NCI-H748 treated with DMSO at 0.1 percent for 48 hours (cell line): Measurements from ENCODE around the gene CASTOR2.
"Not testable (repeated sequence)": the region's sequence is repeated elsewhere in the genome, so short reads cannot be mapped to it uniquely, and the experiment has no call there.

Experiments used
- DNase-seq: peaks from one replicate; lab custom pipeline; 2025; lab: John Stamatoyannopoulos, UW

CASTOR2 gene

DNA sequence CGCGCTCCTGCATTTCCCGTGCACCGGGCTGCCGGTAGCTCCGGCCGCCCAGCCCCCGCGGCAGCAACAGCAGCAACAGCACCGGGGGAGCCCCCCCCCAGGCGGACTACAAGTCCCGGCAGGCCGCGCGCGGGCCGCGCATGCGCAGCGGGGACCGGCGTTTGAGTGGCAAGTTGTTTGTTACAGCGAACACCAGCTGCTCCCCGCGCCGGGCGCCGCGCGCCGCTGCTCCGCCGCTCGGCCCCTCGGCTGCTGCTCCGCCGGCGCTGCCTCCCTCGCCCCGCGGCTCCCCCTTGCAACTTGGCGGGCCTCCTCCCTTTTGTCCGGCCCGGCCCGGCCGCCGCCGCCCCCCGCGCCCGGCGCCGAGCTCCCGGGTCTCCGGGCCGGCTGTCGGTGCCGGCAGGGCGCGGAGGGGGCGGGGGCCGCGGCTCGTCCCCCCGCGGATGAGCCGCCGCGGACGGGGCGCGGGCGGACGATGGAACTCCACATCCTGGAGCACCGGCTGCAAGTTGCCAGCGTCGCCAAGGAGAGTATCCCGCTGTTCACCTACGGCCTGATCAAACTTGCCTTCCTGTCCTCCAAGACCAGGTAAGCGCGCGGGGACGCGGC lies at the start of gene CASTOR2:
CASTOR2 (plus strand) TSS at position 195 of the 609 bp plus-strand sequence; CDS start at position 476, 281 bp downstream.
- peak; percentile 18 for DNase-seq

DNA sequence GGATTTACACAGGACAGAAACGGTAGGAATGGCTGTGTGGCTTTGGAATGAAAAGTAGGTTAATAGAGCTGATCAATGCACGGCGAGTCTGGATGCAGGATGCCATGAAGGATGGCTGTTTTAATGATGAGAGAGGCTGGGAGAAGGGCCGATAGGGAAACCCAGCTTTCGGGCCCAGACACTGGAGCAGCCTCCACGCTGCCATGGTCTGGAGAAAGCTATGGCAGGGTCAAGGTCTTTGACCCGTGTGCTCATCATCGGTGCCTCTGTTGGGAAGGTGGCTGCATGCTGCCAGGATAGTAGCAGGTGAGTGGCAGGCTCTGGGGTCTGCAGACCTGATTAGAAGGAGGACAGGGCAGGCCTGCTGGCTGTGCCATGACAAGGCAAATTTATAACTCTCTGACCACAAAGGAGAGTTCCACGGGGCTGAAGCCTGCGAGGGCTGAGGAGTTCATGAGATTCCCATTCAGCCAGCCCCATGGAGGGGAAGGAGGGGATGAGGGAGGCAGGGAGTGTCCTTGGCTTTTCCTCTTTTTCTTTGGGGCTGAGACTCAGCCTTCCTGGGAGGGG lies 42.1 kb upstream of the CASTOR2 start:
- not testable (repeated sequence) for DNase-seq

- DNase-seq: not testable (repeated sequence)
These were observed 40.9 kb upstream of the CASTOR2 start for GRCh38 chr7:74923644-74924043.

GRCh38 chr7:74926968-74927367 lies 37.5 kb upstream of the CASTOR2 start:
- not testable (repeated sequence) for DNase-seq

DNA sequence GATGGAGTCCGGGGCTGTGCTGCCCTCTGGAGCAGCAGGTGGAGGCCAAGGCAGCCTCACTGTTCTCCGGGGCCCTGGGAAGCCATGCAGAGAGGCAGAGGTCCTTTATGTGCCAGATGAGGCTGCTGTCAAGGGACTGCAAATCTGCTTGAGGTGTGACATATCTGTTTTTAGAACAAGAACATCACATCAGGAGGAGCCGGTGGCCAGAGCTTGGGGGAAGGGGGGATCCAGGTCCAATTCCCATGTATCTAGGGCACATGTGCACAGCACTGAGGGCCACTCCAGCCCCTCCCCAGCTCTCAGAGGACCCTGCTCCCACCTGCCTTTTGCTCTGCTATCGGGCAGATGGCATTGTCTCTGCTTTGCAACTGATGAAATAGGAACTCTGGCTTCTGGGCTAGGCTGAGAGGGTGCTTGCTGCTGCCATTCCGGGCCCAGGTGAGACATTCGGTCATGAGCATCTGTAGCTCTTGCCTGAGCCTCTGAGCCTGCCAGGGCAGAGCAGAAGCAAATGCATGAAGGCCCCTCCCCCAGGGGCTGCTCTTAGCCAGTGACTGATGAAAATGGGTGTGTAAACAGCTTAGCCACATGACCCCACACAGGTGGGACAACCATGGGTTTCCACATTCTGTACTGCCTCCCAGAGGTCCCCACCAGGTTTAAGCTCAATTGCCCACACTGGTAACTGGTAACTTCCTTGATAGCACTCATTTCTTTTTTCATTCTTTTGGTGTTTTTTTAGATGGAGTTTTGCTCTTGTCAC lies 32.8 kb upstream of the CASTOR2 start:
- not testable (repeated sequence) for DNase-seq

DNA sequence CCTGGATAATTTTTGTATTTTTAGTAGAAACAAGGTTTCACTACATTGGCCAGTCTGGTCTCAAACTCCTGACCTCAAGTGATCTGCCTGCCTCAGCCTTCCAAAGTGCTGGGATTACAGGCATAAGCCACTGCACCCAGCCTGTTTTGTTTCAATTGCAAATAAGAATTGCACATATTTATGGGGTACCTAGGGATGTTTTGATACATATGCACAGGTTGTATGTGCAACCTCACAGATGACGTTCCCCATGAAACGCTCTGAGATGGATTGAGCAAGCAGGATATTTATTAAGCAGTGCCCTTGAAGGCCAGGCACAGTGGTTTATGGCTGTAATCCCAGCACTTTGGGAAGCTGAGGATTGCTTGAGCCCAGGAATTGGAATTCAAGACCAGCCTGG lies 25.1 kb upstream of the CASTOR2 start:
- not testable (repeated sequence) for DNase-seq

DNA sequence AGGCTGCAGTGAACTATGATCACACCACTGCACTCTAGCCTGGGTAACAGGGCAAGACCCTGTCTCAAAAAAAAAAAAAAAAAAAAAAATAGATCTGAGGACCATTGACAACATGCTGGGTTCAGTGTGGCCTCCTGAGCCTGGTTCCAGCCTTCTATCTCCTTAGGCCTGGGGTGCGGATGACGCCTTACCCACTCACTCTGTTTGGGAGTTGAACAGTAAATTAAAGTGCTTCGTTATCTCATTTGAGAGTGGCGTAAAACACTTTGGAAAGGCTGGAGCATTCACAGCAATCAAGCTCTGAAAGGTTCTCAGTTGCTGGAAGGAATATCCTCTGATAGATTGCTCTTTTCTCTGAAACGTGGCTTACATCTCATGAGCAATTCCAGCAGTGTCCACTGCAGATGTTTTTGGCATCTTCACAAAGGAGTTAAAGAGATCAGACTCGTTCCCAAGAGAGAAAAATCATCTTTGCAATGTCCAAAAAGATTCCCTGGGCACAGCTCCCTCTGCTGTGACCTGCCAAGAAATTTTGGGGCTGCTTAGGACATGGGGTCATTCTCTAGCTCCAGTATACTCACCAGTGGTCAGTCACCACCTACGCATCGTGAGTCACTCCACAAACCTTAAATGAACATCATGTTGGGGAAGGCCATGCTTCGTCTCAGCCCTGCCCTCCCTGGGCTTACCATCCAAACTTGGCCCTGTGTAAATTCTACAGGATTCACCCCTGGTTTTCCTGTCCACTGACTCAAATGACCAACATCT lies 23.0 kb upstream of the CASTOR2 start:
- not testable (repeated sequence) for DNase-seq

DNA sequence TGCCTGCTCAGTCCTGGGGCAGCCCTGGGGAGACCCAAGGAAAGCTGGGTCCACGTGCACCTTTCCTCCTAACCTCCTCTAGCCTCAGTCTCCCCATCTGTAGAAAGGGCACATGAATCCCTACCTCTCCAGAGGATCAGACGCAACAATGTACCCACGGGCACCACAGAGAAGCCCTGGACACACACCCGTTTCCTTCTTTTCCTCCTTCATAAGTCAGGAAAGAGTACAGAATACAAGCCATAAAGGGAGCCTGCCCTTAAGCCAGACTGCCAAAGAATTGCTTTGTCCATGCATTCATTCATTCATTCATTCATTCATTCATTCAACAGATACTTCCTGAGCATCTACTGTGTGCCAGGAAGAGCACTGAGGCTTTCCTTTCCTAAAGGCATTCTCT lies 20.6 kb upstream of the CASTOR2 start:
- DNase-seq: not testable (repeated sequence)

GRCh38 chr7:74947741-74948140 lies 16.8 kb upstream of the CASTOR2 start:
- not testable (repeated sequence) for DNase-seq

DNA sequence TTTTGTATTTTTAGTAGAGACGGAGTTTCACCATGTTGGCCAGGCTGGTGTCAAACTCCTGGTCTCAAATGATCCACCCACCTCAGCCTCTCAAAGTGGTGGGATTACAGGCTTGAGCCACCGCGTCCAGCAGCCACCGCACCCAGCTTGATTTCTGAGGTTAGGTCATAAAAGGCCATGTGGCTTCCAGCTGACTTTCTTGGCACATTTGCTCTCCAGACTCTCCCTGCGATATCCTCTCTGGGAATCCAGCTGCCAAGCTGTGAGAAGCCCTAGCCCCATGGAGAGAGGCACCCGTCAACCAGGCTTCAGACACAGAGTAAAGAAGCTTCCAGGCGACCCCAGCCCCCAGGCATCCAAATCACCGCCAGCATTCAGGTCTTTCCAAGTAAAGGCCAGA lies 10.7 kb upstream of the CASTOR2 start:
- DNase-seq: not testable (repeated sequence)

DNA sequence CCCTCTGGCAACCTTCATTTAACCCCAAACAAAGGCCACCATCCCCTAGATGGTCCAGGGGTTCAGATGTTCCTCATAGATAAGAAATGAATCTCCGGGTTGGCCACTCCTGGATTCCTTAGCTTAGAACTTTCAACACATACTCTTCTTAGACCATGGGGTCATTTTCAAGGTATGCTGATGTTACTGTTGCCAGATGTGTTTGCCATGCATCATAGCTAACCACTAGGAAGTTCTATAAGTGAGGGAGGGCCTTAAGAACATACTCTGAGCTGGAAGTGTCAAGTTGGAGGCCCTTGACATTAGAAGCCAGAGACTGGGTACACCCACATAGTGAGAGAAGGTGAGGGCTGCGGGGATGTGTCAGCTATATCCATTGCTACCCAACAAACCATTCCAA lies 6.2 kb upstream of the CASTOR2 start:
- not testable (repeated sequence) for DNase-seq

DNA sequence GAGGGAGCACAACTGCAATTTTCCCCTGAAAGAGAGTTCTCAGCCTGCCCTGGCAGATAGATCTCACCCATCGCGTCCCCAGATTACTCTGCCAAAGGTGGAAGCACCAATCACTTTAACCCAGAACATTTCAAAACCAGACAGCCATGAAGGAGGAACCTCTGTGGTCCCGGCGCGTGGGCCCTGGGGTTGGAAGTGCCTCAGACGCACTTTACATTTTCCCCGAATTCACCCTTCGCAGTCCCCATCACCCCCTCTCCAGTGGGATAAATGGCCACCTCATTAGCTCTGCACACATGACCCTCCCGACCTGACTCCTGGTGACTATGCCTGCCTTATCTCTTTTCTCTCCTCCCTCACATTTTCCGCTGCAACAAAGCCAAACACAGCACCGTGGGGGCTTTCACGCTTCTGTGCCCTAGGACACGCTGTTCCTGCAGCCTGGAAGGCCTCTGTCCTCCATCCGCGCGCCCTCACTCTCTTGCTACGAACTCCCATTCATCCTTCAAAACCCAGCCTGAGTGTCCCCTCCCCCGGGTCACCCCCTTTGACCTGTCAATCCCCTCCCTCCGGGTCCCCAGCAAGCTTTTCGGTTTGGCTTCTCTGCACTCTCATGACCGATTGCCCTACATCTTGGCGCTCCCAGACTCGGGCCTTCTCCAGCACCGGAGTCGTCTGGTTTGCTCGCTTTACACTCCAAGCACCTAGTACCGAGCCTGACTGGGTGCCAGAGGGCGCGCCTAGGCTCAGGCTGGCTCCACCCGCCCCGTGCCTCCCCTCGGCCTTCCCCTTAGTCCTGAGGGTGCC lies 598 bp upstream of the CASTOR2 start:
- not testable (repeated sequence) for DNase-seq

DNA sequence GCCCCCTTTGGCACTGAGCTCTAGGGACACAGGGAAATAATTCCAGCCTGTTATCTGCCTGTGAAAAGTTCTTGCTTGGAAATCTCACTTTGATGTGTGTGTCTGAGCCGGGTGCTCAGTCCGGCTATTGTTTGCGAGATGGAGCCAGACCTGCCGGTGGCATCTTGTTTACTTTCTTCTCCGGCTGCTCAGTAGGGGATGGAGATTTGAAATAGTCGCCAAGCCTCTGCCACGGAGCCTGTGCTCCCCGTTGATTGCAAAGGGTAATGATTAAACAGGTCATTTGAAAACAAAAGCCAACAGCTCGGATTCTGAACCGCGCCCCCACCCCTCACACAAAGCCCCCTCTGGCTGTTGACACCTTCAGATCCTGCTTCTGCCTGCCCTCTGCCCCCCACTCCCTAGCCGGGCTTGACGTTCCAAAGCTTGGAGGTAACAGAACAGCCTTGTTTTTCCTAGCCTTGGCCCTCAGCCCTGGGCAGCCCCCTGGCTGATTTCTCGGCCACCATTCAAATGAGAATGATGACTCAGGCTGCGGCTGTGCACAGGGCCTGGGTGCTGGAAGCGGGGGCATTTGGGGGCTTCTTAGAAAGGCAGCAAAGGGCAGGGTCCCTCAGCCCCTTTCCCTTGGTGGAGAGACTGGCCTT lies 1.8 kb downstream of the CASTOR2 start:
- DNase-seq: not testable (repeated sequence)

DNA sequence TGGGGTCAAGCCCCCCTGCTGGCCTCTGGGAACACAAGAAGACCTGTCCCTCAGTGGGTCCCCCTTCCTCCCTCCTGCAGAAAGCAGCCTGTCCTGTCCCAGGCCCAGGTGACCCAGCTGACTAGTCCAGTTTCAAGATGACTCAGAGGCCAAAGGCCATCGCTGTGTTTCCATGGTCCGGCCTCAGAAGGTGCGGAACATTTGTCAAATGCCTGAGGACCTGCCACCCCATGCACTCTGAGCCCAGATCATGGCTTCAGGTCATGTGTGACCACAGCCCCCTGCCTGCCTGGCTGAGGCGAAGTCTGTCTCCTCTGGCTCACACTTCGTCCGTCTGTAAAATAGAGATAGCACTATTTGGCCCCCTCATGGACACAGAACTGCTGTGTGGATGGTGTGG lies 2.4 kb downstream of the CASTOR2 start:
- DNase-seq: not testable (repeated sequence)

- DNase-seq: not testable (repeated sequence)
These were observed 6.9 kb downstream of the CASTOR2 start for GRCh38 chr7:74971431-74971830.

DNA sequence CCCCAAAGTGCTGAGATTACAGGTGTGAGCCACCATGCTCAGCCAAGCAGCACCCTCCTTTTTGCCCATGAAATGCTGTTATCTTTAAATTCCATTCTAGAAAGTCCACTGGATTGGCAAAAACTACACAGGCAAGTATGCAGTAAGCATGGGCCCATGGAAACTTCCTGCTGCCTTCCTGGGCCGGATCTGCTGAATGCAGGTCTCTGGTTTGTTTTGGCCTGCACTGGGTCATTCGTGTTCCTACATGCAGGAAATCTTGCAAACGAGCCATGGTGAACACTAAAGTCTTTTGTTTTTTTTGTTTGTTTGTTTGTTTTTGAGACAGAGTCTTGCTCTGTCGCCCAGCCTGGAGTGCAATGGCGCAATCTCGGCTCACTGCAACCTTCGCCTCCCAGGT lies 7.9 kb downstream of the CASTOR2 start:
- DNase-seq: not testable (repeated sequence)

DNA sequence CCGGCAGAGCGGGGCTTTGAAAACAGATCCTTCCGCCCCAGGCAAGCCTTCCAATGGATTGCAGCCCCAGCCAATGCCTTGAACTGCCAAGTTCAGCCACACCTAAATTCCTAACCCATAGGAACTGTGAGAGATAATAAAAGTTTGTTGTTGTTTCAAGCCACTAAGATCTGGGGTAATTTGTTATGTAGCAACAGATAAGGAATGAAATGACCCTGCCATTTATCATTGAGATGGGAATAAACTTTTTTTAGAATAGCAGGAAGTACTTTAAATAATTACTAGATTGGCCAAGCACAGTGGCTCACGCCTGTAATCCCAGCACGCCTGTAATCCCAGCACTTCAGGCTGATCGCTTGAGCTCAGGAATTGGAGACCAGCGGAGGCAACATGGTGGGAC lies 11.5 kb downstream of the CASTOR2 start:
- not testable (repeated sequence) for DNase-seq

DNA sequence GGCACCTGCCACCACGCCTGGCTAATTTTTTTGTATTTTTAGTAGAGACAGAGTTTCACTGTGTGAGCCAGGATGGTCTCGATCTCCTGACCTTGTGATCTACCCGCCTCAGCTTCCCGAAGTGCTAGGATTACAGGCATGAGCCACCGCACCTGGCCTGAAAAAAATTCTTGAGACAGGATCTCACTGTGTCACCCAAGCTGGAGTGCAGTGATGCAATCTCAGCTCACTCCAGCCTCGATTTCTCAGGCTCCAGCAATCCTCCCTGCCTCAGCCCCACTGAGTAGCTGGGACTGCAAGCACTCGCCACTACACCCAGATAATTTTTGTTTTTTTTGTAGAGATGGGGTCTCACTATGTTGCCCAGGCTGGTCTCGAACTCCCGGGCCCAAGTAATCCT lies 13.0 kb downstream of the CASTOR2 start:
- DNase-seq: not testable (repeated sequence)

DNA sequence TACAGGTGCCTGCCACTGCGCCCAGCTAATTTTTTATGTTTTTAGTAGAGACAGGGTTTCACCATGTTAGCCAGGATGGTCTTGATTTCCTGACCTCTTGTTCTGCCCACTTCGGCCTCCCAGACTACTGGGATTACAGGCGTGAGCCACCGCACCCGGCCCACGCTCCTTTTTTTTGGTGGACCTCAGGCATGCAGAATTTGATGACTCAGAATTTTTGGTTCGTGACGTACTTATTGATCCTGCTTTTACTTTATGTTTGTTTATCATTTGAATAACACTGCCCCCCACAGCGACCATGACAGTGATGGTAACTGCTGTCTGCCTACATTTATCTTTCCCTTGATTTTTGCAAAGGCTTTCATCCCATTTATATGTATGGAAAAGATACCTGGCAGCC lies 23.9 kb downstream of the CASTOR2 start:
- not testable (repeated sequence) for DNase-seq

- no peak for DNase-seq
These were observed 28.6 kb downstream of the CASTOR2 start for GRCh38 chr7:74993121-74993520.
